Colonic mucosa (tissue), 4 donors: ENCODE data around the gene RFWD3. TPM values are rescaled to one million over a fixed set of nuclear protein-coding genes. Genes with fewer than 3 reads are reported as not detected.

Experiments used
- DNase-seq: peaks from one replicate; pipeline ENCODE4 v3.0.0-alpha.2; 2020
- H3K27ac ChIP-seq: fragments of 200-600 bp; one replicate; pipeline ENCODE4 v1.8.0; 2021
- H3K27me3 ChIP-seq: fragments of 200-600 bp; one replicate; pipeline ENCODE4 v1.8.0; 2021
- H3K36me3 ChIP-seq: fragments of 200-600 bp; one replicate; pipeline ENCODE4 v1.8.0; 2021
- H3K4me1 ChIP-seq: fragments of 200-600 bp; one replicate; pipeline ENCODE4 v1.8.0; 2021; ENCODE audit warnings: mild to moderate bottlenecking
- H3K4me3 ChIP-seq: fragments of 200-600 bp; one replicate; pipeline ENCODE4 v1.8.0; 2021
- H3K9ac ChIP-seq, 2 donors: one replicate each; pipeline ENCODE4 v1.7.0; 2013; ENCODE audit warnings: control low read depth in 2 of 2, low read depth in 2 of 2, low read length in 2 of 2
- H3K9me3 ChIP-seq: fragments of 200-600 bp; one replicate; pipeline ENCODE4 v1.8.0; 2021
- CTCF ChIP-seq: fragments of 200-600 bp; IDR thresholded peaks from one replicate; pipeline ENCODE4 v1.8.0; 2022; ENCODE audit warnings: antibody characterized with exemption, mild to moderate bottlenecking
- intact Hi-C: fragments of 100-400 bp; cut with DNase I; formaldehyde crosslinking; loops from one replicate; pipeline ENCODE4 v1.14.1; 2022
- total RNA-seq, 2 donors: library from RNA; stranded (reverse); fragmentation: NEBNext Ultra II Directional in 1 of 2; extraction: Animal tissue kit (Norgen Biotek cat#: 25700) in 1 of 2; gene quantifications; one replicate each; pipeline ENCODE4 v1.2.1, GENCODE V29; 2021
- donor health status: healthy.
- donor health status: DM: no; HTN: no; CAD: no.
- donor health status: DM: no; HTN: no; CAD: no.

The RFWD3 gene
- total RNA-seq, 2 donors from 2014 or later, result 23.2 to 45.7 TPM

- peak within 1 kb of the TSS; percentile 86 to 92 for H3K9ac ChIP-seq
- no peaks in the 10 kb centered on the region for H3K9me3 ChIP-seq
- no peaks in the 10 kb centered on the region for H3K27me3 ChIP-seq
- no peak for TF ChIP-seq CTCF
- peak; percentile 95 for DNase-seq
- peak within 1 kb of the TSS; percentile 94 for H3K4me3 ChIP-seq
- intact Hi-C loops, result no loop called here
- H3K27ac ChIP-seq, result peak within 1 kb of the TSS; percentile 97
- peaks cover 7% of the 10 kb centered on the region for H3K4me1 ChIP-seq
- no peaks in the 10 kb centered on the region for H3K36me3 ChIP-seq
Measured at GRCh38 chr16:74606521-74607309, 60.0 kb downstream of the RFWD3 start, which contains the start of gene GLG1. Gene GLG1, minus strand, starts transcription at chr16:74607114. Its CDS starts 20 bp downstream, at chr16:74607094.

- Histone ChIP-seq H3K36me3 (no peaks in the 10 kb centered on the region), H3K9me3 (no peaks in the 10 kb centered on the region), H3K9ac (peak overlapping the region; percentile 86 to 92), H3K4me3 (peak overlapping the region; percentile 94), H3K4me1 (peaks cover 7% of the 10 kb centered on the region), H3K27ac (peak overlapping the region; percentile 97), H3K27me3 (no peaks in the 10 kb centered on the region)
- TF ChIP-seq CTCF, result no peak
- no peak for DNase-seq
- intact Hi-C loops, result no loop called here
Measured at GRCh38 chr16:74605746-74606520, 60.7 kb downstream of the RFWD3 start.

GRCh38 chr16:74605332-74605731, 61.3 kb downstream of the RFWD3 start:
- H3K4me1 ChIP-seq, result peaks cover 7% of the 10 kb centered on the region
- no peak overlapping the region for H3K27ac ChIP-seq
- peak overlapping the region; percentile 94 for H3K4me3 ChIP-seq
- H3K9me3 ChIP-seq, result no peaks in the 10 kb centered on the region
- peak overlapping the region in 1 of 2 donors; percentile 92 for H3K9ac ChIP-seq
- no peak for TF ChIP-seq CTCF
- intact Hi-C loops, result no loop called here
- DNase-seq, result no peak
- H3K36me3 ChIP-seq, result no peaks in the 10 kb centered on the region
- H3K27me3 ChIP-seq, result no peaks in the 10 kb centered on the region

- peaks cover 7% of the 10 kb centered on the region for H3K4me1 ChIP-seq
- no peak overlapping the region for H3K4me3 ChIP-seq
- no peaks in the 10 kb centered on the region for H3K9me3 ChIP-seq
- no peaks in the 10 kb centered on the region for H3K36me3 ChIP-seq
- no peaks in the 10 kb centered on the region for H3K27me3 ChIP-seq
- no peak for DNase-seq
- H3K27ac ChIP-seq, result no peak overlapping the region
- no peak overlapping the region for H3K9ac ChIP-seq
- intact Hi-C loops, result no loop called here
- TF ChIP-seq CTCF, result no peak
Measured at GRCh38 chr16:74603848-74604247, 62.8 kb downstream of the RFWD3 start.

GRCh38 chr16:74601126-74601871, 65.4 kb downstream of the RFWD3 start:
- no peaks in the 10 kb centered on the region for H3K27me3 ChIP-seq
- H3K9ac ChIP-seq, result peak overlapping the region in 1 of 2 donors; percentile 3
- H3K4me3 ChIP-seq, result no peak overlapping the region
- intact Hi-C loops, result no loop called here
- H3K27ac ChIP-seq, result peak overlapping the region; percentile 62
- H3K36me3 ChIP-seq, result no peaks in the 10 kb centered on the region
- peak; percentile 73 for DNase-seq
- no peak for TF ChIP-seq CTCF
- H3K4me1 ChIP-seq, result peaks cover 7% of the 10 kb centered on the region
- no peaks in the 10 kb centered on the region for H3K9me3 ChIP-seq
